Ovary (tissue), 3 donors: ENCODE data around the gene GRK5.

Experiments
- CTCF ChIP-seq, 3 donors: fragments of 450-650 bp in 2 of 3; fragments of 200-600 bp in 1 of 3; IDR thresholded peaks; one replicate each; pipeline versions ENCODE4 v1.5.1 to v1.8.0; 2016 to 2022; ENCODE audit warnings: antibody characterized with exemption in 3 of 3, mild to moderate bottlenecking in 1 of 3
- EP300 ChIP-seq: sonication (generic); formaldehyde crosslinking; IDR thresholded peaks from one replicate; pipeline ENCODE4 v1.6.1; 2017; ENCODE audit warnings: antibody characterized with exemption
- POLR2A ChIP-seq: fragments of 450-650 bp; IDR thresholded peaks from one replicate; pipeline ENCODE4 v1.6.1; 2017; ENCODE audit warnings: antibody characterized with exemption, mild to moderate bottlenecking, moderate library complexity
- donor health status: DM: no; HTN: no; CAD: no.

DNA sequence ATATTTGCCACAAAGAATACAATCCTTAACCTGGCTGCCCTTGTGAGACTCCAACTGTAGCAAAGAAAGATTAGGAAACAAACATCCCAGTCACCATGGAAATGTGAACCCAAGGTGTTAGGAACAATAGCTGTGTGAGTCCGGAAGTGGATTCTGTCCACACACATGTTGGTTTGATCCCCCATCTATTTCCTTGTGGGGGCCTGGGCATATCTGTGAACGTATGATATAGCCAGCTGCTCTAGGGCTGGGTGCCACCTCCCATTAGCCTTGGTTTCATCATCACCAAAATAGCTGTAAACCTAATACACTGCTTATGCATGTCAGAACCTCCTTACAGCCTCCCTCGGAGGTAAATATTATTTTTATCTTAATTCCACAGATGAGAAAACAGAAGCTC is 26.4 kb downstream of the GRK5 start:
- TF ChIP-seq CTCF (IDR thresholded peaks at IDR 0.05) = no peak
- no peak for TF ChIP-seq POLR2A
- TF ChIP-seq EP300 = no peak
